Endothelial cell of umbilical vein (primary cell): ENCODE data around the gene WDR37. TPM values are rescaled to one million over a fixed set of nuclear protein-coding genes. Genes with fewer than 3 reads are reported as not detected.

Source experiments
- BruUV-seq: library from RNA; stranded (reverse); fragments of 400-500 nt; replicated peaks from 2 replicates; lab custom pipeline; 2021; lab: Mats Ljungman, UMichigan
- CTCF ChIA-PET: fragments of 300-600, 350-600 bp; sonication (Branson Sonifier 250); formaldehyde crosslinking; loops from one replicate; lab custom pipeline; 2021; ENCODE audit warnings: antibody characterized with exemption, inconsistent platforms; lab: Charles Lee
- POLR2A ChIA-PET: fragments of 300-600, 350-600 bp; sonication (Branson Sonifier 250); formaldehyde crosslinking; loops from one replicate; lab custom pipeline; 2021; ENCODE audit warnings: antibody characterized with exemption, inconsistent platforms; lab: Charles Lee
- DNase-seq: peaks from one replicate; pipeline ENCODE4 v3.0.0-alpha.2; 2011; ENCODE audit warnings: low read depth, low spot score
- FAIRE-seq: peaks from 2 replicates; lab custom pipeline; 2011; peaks lifted over from hg19 to GRCh38; lab: Jason Lieb, UNC
- H2AFZ ChIP-seq: 2 replicates; pipeline ENCODE4 v1.6.0; 2012; ENCODE audit warnings: low read depth, low read length, control low read depth, inconsistent platforms
- H3K27ac ChIP-seq: 2 replicates; pipeline ENCODE4 v1.5.1; 2011; ENCODE audit warnings: low read depth, mild to moderate bottlenecking, control low read depth, low read length, moderate library complexity; ENCODE audit not compliant: insufficient read depth
- H3K27me3 ChIP-seq, 2 experiments: 2 replicates each; pipeline versions ENCODE4 v1.6.0 to v1.6.1; 2011; ENCODE audit warnings: low read length in 2 of 2, mixed read lengths in 1 of 2; ENCODE audit not compliant: control insufficient read depth in 2 of 2, insufficient read depth in 2 of 2
- H3K36me3 ChIP-seq, 2 experiments: 2 replicates in 1 of 2; 3 replicates in 1 of 2; pipeline ENCODE4 v1.5.1; 2011; ENCODE audit warnings: low read length in 2 of 2, mild to moderate bottlenecking in 1 of 2, moderate library complexity in 1 of 2; ENCODE audit not compliant: control insufficient read depth in 2 of 2, insufficient read depth in 2 of 2; ENCODE audit errors: extremely low read depth in 1 of 2
- H3K4me1 ChIP-seq: 3 replicates; pipeline ENCODE4 v1.5.1; 2011; ENCODE audit warnings: mild to moderate bottlenecking, low read length; ENCODE audit not compliant: control insufficient read depth, insufficient read depth; ENCODE audit errors: extremely low read depth
- H3K4me2 ChIP-seq: 2 replicates; pipeline ENCODE4 v1.6.1; 2011; ENCODE audit warnings: low read length, control low read depth, mixed read lengths; ENCODE audit not compliant: insufficient read depth
- H3K4me3 ChIP-seq, 3 experiments: fragments of 200-600 bp in 1 of 3; sonication (generic), shearing (Covaris generic) in 1 of 3; replicated peaks in 1 of 3; 2 replicates each; pipeline ENCODE4 v1.5.1; 2011 to 2016; ENCODE audit warnings: control low read depth in 3 of 3, low read length in 3 of 3, mild to moderate bottlenecking in 2 of 3, inconsistent platforms in 1 of 3, low read depth in 1 of 3, moderate library complexity in 1 of 3; ENCODE audit not compliant: insufficient read depth in 1 of 3
- H3K79me2 ChIP-seq: 2 replicates; pipeline ENCODE4 v1.6.0; 2012; ENCODE audit warnings: low read length, inconsistent platforms; ENCODE audit not compliant: control insufficient read depth, insufficient read depth
- H3K9ac ChIP-seq: replicated peaks from 2 replicates; pipeline ENCODE3; 2011; ENCODE audit warnings: low read length, control low read depth; ENCODE audit not compliant: insufficient read depth; ENCODE audit errors: extremely low read depth
- H3K9me1 ChIP-seq: replicated peaks from 3 replicates; pipeline ENCODE4 v1.6.0; 2011; ENCODE audit warnings: mild to moderate bottlenecking, low read length; ENCODE audit not compliant: control insufficient read depth, insufficient read depth; ENCODE audit errors: extremely low read depth
- H3K9me3 ChIP-seq: replicated peaks from 2 replicates; pipeline ENCODE4 v1.5.1; 2012; ENCODE audit warnings: low read length, inconsistent platforms; ENCODE audit not compliant: control insufficient read depth, insufficient read depth
- H4K20me1 ChIP-seq: replicated peaks from 2 replicates; pipeline ENCODE3; 2011; ENCODE audit warnings: mild to moderate bottlenecking, low read length; ENCODE audit not compliant: control insufficient read depth, insufficient read depth; ENCODE audit errors: extremely low read depth
- EZH2 ChIP-seq: IDR thresholded peaks from 2 replicates; pipeline ENCODE4 v1.6.1; 2012; ENCODE audit warnings: borderline replicate concordance, low read depth, mild to moderate bottlenecking, moderate library complexity, low read length, inconsistent platforms; ENCODE audit not compliant: severe bottlenecking
- FOS ChIP-seq: IDR thresholded peaks from 2 replicates; pipeline ENCODE4 v1.6.1; 2011; ENCODE audit warnings: mild to moderate bottlenecking, low read length, moderate library complexity, borderline replicate concordance; ENCODE audit not compliant: insufficient read depth
- GATA2 ChIP-seq: IDR thresholded peaks from 2 replicates; pipeline ENCODE4 v1.7.0; 2011; ENCODE audit warnings: low read depth, mild to moderate bottlenecking, moderate library complexity, mixed read lengths, low read length; ENCODE audit not compliant: insufficient read length, insufficient read depth
- JUN ChIP-seq: IDR thresholded peaks from 2 replicates; pipeline ENCODE4 v1.6.1; 2011; ENCODE audit warnings: borderline replicate concordance, low read depth; ENCODE audit not compliant: insufficient read length, insufficient read depth
- MYC ChIP-seq: IDR thresholded peaks from one replicate; pipeline ENCODE4 v1.6.1; 2011; ENCODE audit warnings: mild to moderate bottlenecking, low read depth, low read length
- POLR2A ChIP-seq: IDR thresholded peaks from 2 replicates; pipeline ENCODE4 v1.6.1; 2012; ENCODE audit warnings: low read depth, mild to moderate bottlenecking, control low read depth, low read length
- POLR2AphosphoS5 ChIP-seq: IDR thresholded peaks from 2 replicates; pipeline ENCODE4 v1.6.1; 2012; ENCODE audit warnings: low read depth, mild to moderate bottlenecking, control low read depth, low read length, moderate library complexity; ENCODE audit not compliant: insufficient read depth
- dilution Hi-C: fragments of 300-500 bp; cut with MboI; formaldehyde crosslinking; loops from one replicate; pipeline ENCODE4 v1.15.0; 2019; ENCODE audit warnings: low sequenced_read_pairs; ENCODE audit not compliant: extremely low pct_ligation_motif_present
- intact Hi-C: fragments of 100-400 bp; cut with micrococcal nuclease; formaldehyde crosslinking; loops from one replicate; pipeline ENCODE4 v1.10.0; 2022
- polyA plus RNA-seq, 4 experiments: library from polyadenylated mRNA; depleted of rRNA in 3 of 4; stranded (reverse) in 3 of 4; unstranded in 1 of 4; fragments of >200 nt; gene quantifications; 2 replicates each; pipeline versions ENCODE4 v1.2.1 to v1.2.3, GENCODE V29; 2011 to 2012; ENCODE audit warnings: missing spikeins in 1 of 4
- total RNA-seq: library from RNA; stranded (reverse); gene quantifications from 2 replicates; pipeline ENCODE4 v1.2.3, GENCODE V29; 2021
- TF ChIP-seq, protein P1 (sequence below): IDR thresholded peaks from 2 replicates; pipeline ENCODE4 v1.6.1; 2011; ENCODE audit not compliant: insufficient read depth, insufficient read length
- TF ChIP-seq, protein P2 (sequence below), 2 donors: IDR thresholded peaks; 1 replicate in 1 of 2; 2 replicates in 1 of 2; pipeline ENCODE4 v1.5.1; 2011; ENCODE audit warnings: low read length in 2 of 2, mild to moderate bottlenecking in 2 of 2, moderate library complexity in 2 of 2, control low read depth in 1 of 2, inconsistent platforms in 1 of 2, low read depth in 1 of 2; ENCODE audit not compliant: insufficient read depth in 1 of 2; ENCODE audit errors: extremely low read depth in 1 of 2

Gene WDR37
- total and polyA plus RNA-seq, 2 donors (not counting 3 experiments of a cell fraction or from before 2014, with no cell fraction given) = 21.7 to 25.5 TPM

DNA sequence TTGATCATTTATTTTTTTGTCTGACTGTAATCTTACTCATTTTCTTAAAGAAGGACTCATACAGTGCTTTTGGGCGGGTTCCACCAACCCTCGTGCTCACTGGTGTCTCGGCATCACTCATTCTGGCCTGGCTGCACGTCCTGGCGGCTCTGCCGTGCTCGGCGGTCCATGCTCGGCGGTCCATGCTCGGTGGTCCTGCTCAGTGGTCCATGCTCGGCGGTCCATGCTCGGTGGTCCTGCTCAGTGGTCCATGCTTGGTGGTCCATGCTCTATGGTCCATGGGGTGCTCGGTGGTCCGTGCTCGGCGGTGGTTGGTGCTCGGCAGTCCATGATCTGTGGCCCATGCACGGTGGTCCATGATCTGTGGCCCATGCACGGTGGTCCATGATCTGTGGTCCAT lies 72.5 kb downstream of the WDR37 start:
- Histone ChIP-seq H3K9me3 (no peaks in the 10 kb centered on the region), H3K27ac (no peak overlapping the region), H3K27me3 (no peaks in the 10 kb centered on the region), H2AFZ (no peak overlapping the region), H3K36me3 (peaks cover 4 to 32% of the 10 kb centered on the region in 2 experiments), H3K4me1 (no peaks in the 10 kb centered on the region), H3K4me2 (no peak overlapping the region), H3K9me1 (no peaks in the 10 kb centered on the region), H4K20me1 (no peaks in the 10 kb centered on the region), H3K9ac (no peak overlapping the region), H3K79me2 (no peaks in the 10 kb centered on the region), H3K4me3 (no peak overlapping the region)
- CTCF ChIA-PET = interaction anchor here (2.1 kb wide), 1 partner anchor 18 kb away, joined by 6 read pairs; no protein-coding TSS in a partner anchor
- DNase-seq = no peak
- no TSS peak for BruUV-seq
- intact Hi-C loops = no loop called here
- no peak for FAIRE-seq
- dilution Hi-C loops = no loop called here
- no peak for TF ChIP-seq POLR2A
- POLR2A ChIA-PET = no interaction called here

DNA sequence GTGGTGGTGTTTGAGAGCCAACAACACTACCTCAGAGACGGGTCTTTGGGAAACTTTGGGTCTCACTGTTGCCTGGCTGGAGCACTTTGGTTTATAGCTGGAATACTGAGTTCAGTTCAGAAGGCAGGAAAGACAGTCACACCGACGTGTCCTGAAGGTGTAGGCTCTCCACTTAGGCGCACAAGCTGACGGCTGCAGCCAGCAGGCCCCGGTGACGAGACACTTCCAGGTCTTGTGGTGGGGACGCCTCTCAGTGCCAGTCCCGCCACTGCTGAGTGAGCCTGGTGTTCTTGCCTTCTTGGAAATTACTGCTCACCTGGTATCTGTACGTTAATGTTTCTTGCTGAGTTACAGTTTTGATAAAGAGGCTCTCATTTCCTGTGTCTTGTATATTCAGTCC lies 74.0 kb downstream of the WDR37 start:
- no peak for FAIRE-seq
- CTCF ChIA-PET = no interaction called here
- Histone ChIP-seq H3K4me1 (no peaks in the 10 kb centered on the region), H3K4me2 (no peak overlapping the region), H3K36me3 (peaks cover 4 to 22% of the 10 kb centered on the region in 2 experiments), H3K9me1 (no peaks in the 10 kb centered on the region), H2AFZ (no peak overlapping the region), H3K79me2 (no peaks in the 10 kb centered on the region), H3K9ac (no peak overlapping the region), H4K20me1 (no peaks in the 10 kb centered on the region), H3K27me3 (no peaks in the 10 kb centered on the region), H3K9me3 (no peaks in the 10 kb centered on the region), H3K27ac (no peak overlapping the region), H3K4me3 (no peak overlapping the region)
- dilution Hi-C loops = no loop called here
- POLR2A ChIA-PET = no interaction called here
- intact Hi-C loops = no loop called here
- TF ChIP-seq POLR2A = no peak
- no peak for TF ChIP-seq EZH2
- TF ChIP-seq, protein P1, sequence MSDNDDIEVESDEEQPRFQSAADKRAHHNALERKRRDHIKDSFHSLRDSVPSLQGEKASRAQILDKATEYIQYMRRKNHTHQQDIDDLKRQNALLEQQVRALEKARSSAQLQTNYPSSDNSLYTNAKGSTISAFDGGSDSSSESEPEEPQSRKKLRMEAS = no peak
- TF ChIP-seq, protein P2, sequence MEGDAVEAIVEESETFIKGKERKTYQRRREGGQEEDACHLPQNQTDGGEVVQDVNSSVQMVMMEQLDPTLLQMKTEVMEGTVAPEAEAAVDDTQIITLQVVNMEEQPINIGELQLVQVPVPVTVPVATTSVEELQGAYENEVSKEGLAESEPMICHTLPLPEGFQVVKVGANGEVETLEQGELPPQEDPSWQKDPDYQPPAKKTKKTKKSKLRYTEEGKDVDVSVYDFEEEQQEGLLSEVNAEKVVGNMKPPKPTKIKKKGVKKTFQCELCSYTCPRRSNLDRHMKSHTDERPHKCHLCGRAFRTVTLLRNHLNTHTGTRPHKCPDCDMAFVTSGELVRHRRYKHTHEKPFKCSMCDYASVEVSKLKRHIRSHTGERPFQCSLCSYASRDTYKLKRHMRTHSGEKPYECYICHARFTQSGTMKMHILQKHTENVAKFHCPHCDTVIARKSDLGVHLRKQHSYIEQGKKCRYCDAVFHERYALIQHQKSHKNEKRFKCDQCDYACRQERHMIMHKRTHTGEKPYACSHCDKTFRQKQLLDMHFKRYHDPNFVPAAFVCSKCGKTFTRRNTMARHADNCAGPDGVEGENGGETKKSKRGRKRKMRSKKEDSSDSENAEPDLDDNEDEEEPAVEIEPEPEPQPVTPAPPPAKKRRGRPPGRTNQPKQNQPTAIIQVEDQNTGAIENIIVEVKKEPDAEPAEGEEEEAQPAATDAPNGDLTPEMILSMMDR (IDR thresholded peaks at IDR 0.05; ENCODE audit: extremely low read depth in 1 of 2, insufficient read depth in 1 of 2, low read depth in 1 of 2, low read length in 2 of 2) = no peak
- TF ChIP-seq GATA2 = no peak
- no peak for TF ChIP-seq MYC
- TF ChIP-seq JUN = no peak
- TF ChIP-seq POLR2AphosphoS5 = no peak
- no peak for TF ChIP-seq FOS
- no peak for DNase-seq
- no TSS peak for BruUV-seq
